Measurements from ENCODE around the gene CDK14. TPM values are rescaled to one million over a fixed set of nuclear protein-coding genes. Genes with fewer than 3 reads are reported as not detected.

CDK14 gene
- total RNA-seq, 4 donors from 2014 or later: 29.3 to 37.8 (median 33.0) TPM

- WGBS, 2 donors: 93 to 94% methylated on average over 2 of the region's 2 CpGs
- TF ChIP-seq POLR2A (IDR thresholded peaks at IDR 0.05) (no peak), CTCF (IDR thresholded peaks at IDR 0.05) (no peak)
- Histone ChIP-seq H3K36me3 (no peaks in the 10 kb centered on the region), H3K4me1 (peaks cover 0 to 5% of the 10 kb centered on the region in 2 donors), H3K4me3 (replicated peaks in 1 of 3) (no peak overlapping the region), H3K9me3 (no peaks in the 10 kb centered on the region), H3K27ac (no peak overlapping the region), H3K27me3 (no peaks in the 10 kb centered on the region)
- intact Hi-C loops (cut with DNase I): no loop called here
- DNase-seq: no peak
These were observed 175.2 kb downstream of the CDK14 start for GRCh38 chr7:90771281-90771680.

- no peak for TF ChIP-seq POLR2A (IDR thresholded peaks at IDR 0.05)
- TF ChIP-seq CTCF (IDR thresholded peaks at IDR 0.05): no peak
- intact Hi-C loops (cut with DNase I): no loop called here
- Histone ChIP-seq H3K4me3 (replicated peaks in 1 of 3) (no peak overlapping the region), H3K4me1 (peaks cover 3 to 11% of the 10 kb centered on the region in 2 donors), H3K9me3 (no peaks in the 10 kb centered on the region), H3K27ac (no peak overlapping the region), H3K27me3 (no peaks in the 10 kb centered on the region), H3K36me3 (no peaks in the 10 kb centered on the region)
- DNase-seq: no peak
- WGBS, 2 donors: 81 to 86% methylated on average over 6 of the region's 6 CpGs
These were observed 176.3 kb downstream of the CDK14 start for GRCh38 chr7:90772410-90772809.

GRCh38 chr7:90773269-90773668 is 177.1 kb downstream of the CDK14 start:
- intact Hi-C loops (cut with DNase I): no loop called here
- Histone ChIP-seq H3K4me1 (peaks cover 3 to 14% of the 10 kb centered on the region in 2 donors), H3K27ac (no peak overlapping the region), H3K27me3 (no peaks in the 10 kb centered on the region), H3K4me3 (replicated peaks in 1 of 3) (no peak overlapping the region), H3K9me3 (no peaks in the 10 kb centered on the region), H3K36me3 (no peaks in the 10 kb centered on the region)
- no peak for DNase-seq
- 95 to 98% methylated on average over 3 of the region's 3 CpGs for WGBS, 2 donors
- TF ChIP-seq POLR2A (IDR thresholded peaks at IDR 0.05): no peak
- TF ChIP-seq CTCF (IDR thresholded peaks at IDR 0.05): no peak

DNA sequence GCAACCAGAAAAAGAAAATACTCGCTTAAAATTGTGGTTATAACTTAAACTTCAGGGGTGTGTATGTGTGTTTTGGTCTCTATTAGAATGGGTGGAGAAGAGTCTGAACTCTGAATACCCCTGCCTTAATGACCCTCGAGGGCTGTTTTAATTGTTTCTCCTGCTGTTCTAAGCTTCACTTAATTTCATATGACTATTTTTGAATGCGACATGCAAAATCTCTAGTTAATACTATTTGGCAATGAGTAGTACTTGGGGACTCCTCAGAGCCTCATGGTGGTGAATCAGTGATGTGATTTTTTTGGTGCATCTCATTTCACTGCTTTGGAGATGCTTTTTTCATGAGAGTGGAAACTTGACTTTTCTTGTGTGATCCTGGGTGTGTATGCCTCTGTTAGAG is 178.6 kb downstream of the CDK14 start:
- WGBS, 2 donors: 79 to 80% methylated on average over 3 of the region's 3 CpGs
- TF ChIP-seq CTCF (IDR thresholded peaks at IDR 0.05) (no peak), POLR2A (IDR thresholded peaks at IDR 0.05) (no peak)
- peaks cover 3 to 14% of the 10 kb centered on the region in 2 donors for H3K4me1 ChIP-seq
- no peaks in the 10 kb centered on the region for H3K36me3 ChIP-seq
- no peak overlapping the region for H3K4me3 ChIP-seq (replicated peaks in 1 of 3)
- no peaks in the 10 kb centered on the region for H3K9me3 ChIP-seq
- no peak for DNase-seq
- intact Hi-C loops (cut with DNase I): no loop called here
- H3K27me3 ChIP-seq: no peaks in the 10 kb centered on the region
- no peak overlapping the region for H3K27ac ChIP-seq

- peaks cover 3 to 14% of the 10 kb centered on the region in 2 donors for H3K4me1 ChIP-seq
- 24 to 38% methylated on average over 1 of the region's 1 CpG for WGBS, 2 donors
These were observed 179.4 kb downstream of the CDK14 start for GRCh38 chr7:90775383-90775965.

More at GRCh38 chr7:90775383-90775965, 179.4 kb downstream of the CDK14 start:
- H3K27me3 ChIP-seq: no peaks in the 10 kb centered on the region
- no peak for DNase-seq
- H3K36me3 ChIP-seq: no peaks in the 10 kb centered on the region
- no peaks in the 10 kb centered on the region for H3K9me3 ChIP-seq
- no peak overlapping the region for H3K4me3 ChIP-seq (replicated peaks in 1 of 3)
- intact Hi-C loops (cut with DNase I): no loop called here
- TF ChIP-seq CTCF (IDR thresholded peaks at IDR 0.05): no peak
- TF ChIP-seq POLR2A (IDR thresholded peaks at IDR 0.05): no peak
- no peak overlapping the region for H3K27ac ChIP-seq
